ENCODE data around the gene CRBN. TPM values are rescaled to one million over a fixed set of nuclear protein-coding genes. Genes with fewer than 3 reads are reported as not detected.
A peak's percentile ranks its signal among the peaks of the same experiment; 100 is the strongest.

The CRBN gene
- total and polyA plus RNA-seq, 2 of the 13 experiments (the other 11 are each of a cell fraction or from before 2014, with no cell fraction given) = 30.8 to 36.1 TPM

DNA sequence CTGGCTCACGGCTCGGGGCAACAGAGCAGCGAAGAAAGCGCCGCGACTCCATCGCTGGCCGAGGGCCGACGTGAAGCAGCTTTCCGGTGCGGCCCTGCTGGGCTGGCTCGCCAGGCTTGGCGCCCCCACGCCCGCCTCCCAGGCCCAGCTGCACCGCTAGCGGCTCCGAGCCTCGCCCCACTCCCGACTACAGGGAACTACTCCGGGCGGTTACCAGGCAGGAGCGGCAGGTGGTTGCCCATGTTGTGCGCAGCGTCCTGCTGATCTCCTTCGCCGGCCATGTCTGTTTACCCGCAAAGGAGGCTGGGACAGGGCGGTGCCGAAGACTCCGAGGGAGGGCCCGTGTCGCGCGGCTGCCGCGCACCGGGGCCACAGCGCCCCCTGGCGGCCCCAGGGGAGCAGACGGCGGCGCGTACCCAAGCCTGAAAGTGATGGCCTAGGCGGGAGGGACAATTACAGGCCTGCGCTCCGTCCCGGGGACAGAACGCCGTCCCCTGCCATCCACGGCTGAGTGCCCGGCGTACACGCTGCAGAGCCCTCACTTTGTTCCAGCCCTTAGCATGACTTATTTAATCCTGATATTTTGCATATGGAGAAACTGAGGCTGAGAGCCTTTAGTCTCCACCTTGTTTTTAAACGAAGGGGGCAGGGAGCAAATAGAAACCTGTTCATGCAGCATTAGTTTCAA is at the start of gene CRBN (continued):
- TF ChIP-seq, protein P1, sequence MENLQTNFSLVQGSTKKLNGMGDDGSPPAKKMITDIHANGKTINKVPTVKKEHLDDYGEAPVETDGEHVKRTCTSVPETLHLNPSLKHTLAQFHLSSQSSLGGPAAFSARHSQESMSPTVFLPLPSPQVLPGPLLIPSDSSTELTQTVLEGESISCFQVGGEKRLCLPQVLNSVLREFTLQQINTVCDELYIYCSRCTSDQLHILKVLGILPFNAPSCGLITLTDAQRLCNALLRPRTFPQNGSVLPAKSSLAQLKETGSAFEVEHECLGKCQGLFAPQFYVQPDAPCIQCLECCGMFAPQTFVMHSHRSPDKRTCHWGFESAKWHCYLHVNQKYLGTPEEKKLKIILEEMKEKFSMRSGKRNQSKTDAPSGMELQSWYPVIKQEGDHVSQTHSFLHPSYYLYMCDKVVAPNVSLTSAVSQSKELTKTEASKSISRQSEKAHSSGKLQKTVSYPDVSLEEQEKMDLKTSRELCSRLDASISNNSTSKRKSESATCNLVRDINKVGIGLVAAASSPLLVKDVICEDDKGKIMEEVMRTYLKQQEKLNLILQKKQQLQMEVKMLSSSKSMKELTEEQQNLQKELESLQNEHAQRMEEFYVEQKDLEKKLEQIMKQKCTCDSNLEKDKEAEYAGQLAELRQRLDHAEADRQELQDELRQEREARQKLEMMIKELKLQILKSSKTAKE (CRISPR knock-in tag; IDR thresholded peaks at IDR 0.05; ENCODE audit: borderline replicate concordance) = peak; percentile 50; the same call in 1 of the 2 replicates
- TF ChIP-seq, protein P2, sequence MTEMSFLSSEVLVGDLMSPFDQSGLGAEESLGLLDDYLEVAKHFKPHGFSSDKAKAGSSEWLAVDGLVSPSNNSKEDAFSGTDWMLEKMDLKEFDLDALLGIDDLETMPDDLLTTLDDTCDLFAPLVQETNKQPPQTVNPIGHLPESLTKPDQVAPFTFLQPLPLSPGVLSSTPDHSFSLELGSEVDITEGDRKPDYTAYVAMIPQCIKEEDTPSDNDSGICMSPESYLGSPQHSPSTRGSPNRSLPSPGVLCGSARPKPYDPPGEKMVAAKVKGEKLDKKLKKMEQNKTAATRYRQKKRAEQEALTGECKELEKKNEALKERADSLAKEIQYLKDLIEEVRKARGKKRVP (CRISPR knock-in tag; IDR thresholded peaks at IDR 0.05) = peak in 1 of 2 experiments; percentile 54; a peak in 1 of 4 replicates
- TF ChIP-seq, protein P3, sequence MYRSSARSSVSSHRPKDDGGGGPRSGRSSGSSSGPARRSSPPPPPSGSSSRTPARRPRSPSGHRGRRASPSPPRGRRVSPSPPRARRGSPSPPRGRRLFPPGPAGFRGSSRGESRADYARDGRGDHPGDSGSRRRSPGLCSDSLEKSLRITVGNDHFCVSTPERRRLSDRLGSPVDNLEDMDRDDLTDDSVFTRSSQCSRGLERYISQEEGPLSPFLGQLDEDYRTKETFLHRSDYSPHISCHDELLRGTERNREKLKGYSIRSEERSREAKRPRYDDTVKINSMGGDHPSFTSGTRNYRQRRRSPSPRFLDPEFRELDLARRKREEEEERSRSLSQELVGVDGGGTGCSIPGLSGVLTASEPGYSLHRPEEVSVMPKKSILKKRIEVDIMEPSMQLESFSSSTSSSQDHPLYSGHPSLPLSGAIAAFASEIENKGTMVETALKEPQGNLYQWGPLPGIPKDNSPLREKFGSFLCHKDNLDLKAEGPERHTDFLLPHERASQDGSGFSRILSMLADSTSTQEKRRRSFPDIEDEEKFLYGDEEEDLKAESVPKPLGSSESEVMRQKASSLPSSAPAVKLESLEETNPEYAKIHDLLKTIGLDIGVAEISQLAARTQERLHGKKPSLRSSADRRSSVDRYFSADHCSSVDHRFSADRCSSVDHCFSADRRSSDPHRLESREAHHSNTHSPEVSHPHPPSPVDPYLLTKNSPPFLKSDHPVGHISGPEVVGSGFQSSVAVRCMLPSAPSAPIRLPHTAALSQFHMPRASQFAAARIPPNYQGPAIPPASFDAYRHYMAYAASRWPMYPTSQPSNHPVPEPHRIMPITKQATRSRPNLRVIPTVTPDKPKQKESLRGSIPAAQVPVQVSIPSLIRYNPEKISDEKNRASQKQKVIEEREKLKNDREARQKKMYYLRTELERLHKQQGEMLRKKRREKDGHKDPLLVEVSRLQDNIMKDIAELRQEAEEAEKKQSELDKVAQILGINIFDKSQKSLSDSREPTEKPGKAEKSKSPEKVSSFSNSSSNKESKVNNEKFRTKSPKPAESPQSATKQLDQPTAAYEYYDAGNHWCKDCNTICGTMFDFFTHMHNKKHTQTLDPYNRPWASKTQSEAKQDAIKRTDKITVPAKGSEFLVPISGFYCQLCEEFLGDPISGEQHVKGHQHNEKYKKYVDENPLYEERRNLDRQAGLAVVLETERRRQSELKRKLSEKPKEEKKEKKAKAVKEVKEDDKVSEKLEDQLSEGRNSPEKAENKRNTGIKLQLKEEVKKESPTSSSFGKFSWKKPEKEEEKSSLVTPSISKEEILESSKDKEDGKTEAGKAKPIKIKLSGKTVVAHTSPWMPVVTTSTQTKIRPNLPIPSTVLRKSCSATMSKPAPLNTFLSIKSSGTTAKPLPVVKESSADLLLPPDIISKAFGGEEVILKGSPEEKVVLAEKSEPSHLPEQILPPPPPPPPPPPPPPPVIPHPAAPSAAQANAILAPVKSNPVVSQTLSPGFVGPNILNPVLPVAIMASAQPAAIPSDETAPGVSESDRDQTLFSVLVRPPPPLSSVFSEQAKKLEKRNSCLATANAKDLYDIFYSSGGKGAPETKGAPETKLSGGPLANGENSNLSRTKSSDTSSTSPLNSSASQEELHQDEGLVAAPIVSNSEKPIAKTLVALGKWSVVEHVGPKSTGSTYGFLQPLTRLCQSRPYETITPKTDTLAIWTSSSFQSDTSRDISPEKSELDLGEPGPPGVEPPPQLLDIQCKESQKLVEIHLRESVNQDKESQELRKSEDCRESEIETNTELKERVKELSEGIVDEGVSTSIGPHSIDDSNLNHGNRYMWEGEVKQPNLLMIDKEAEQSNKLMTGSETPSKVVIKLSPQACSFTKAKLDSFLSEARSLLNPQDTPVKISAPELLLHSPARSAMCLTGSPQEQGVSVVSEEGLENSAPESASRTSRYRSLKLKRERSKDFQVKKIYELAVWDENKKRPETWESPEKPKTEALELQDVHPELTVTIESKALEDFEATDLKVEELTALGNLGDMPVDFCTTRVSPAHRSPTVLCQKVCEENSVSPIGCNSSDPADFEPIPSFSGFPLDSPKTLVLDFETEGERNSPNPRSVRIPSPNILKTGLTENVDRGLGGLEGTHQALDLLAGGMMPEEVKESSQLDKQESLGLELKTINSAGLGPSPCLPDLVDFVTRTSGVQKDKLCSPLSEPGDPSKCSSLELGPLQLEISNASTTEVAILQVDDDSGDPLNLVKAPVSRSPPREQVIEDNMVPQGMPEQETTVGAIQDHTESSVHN (CRISPR knock-in tag; IDR thresholded peaks at IDR 0.05) = peak; percentile 52; the same call in 1 of the 2 replicates
- TF ChIP-seq ZNF557 (CRISPR knock-in tag; IDR thresholded peaks at IDR 0.05) = no peak; the same call in 1 of the 2 replicates
- TF ChIP-seq, protein P4, sequence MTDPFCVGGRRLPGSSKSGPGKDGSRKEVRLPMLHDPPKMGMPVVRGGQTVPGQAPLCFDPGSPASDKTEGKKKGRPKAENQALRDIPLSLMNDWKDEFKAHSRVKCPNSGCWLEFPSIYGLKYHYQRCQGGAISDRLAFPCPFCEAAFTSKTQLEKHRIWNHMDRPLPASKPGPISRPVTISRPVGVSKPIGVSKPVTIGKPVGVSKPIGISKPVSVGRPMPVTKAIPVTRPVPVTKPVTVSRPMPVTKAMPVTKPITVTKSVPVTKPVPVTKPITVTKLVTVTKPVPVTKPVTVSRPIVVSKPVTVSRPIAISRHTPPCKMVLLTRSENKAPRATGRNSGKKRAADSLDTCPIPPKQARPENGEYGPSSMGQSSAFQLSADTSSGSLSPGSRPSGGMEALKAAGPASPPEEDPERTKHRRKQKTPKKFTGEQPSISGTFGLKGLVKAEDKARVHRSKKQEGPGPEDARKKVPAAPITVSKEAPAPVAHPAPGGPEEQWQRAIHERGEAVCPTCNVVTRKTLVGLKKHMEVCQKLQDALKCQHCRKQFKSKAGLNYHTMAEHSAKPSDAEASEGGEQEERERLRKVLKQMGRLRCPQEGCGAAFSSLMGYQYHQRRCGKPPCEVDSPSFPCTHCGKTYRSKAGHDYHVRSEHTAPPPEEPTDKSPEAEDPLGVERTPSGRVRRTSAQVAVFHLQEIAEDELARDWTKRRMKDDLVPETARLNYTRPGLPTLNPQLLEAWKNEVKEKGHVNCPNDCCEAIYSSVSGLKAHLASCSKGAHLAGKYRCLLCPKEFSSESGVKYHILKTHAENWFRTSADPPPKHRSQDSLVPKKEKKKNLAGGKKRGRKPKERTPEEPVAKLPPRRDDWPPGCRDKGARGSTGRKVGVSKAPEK (CRISPR knock-in tag; IDR thresholded peaks at IDR 0.05; ENCODE audit: borderline replicate concordance) = no peak
- TF ChIP-seq, protein P5, sequence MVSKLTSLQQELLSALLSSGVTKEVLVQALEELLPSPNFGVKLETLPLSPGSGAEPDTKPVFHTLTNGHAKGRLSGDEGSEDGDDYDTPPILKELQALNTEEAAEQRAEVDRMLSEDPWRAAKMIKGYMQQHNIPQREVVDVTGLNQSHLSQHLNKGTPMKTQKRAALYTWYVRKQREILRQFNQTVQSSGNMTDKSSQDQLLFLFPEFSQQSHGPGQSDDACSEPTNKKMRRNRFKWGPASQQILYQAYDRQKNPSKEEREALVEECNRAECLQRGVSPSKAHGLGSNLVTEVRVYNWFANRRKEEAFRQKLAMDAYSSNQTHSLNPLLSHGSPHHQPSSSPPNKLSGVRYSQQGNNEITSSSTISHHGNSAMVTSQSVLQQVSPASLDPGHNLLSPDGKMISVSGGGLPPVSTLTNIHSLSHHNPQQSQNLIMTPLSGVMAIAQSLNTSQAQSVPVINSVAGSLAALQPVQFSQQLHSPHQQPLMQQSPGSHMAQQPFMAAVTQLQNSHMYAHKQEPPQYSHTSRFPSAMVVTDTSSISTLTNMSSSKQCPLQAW (CRISPR knock-in tag; IDR thresholded peaks at IDR 0.05) = peak; percentile 83; the same call in 1 of the 2 replicates

Measured in HepG2 (cell line).